22Rv1 (cell line): ENCODE results near the gene CTRL.
"Not testable (repeated sequence)": the region's sequence is repeated elsewhere in the genome, so short reads cannot be mapped to it uniquely, and the experiment has no call there.

ENCODE experiments used
- H3K27ac ChIP-seq: fragments of 450-650 bp; 2 replicates; pipeline ENCODE4 v1.5.1; 2017
- CTCF ChIP-seq: fragments of 450-650 bp; IDR thresholded peaks from 2 replicates; pipeline ENCODE4 v1.5.1; 2017; ENCODE audit warnings: mild to moderate bottlenecking
- ZFX ChIP-seq: fragments of 450-650 bp; IDR thresholded peaks from 2 replicates; pipeline ENCODE4 v1.6.1; 2017; ENCODE audit warnings: antibody characterized with exemption, borderline replicate concordance

Gene CTRL

GRCh38 chr16:67917140-67917851, 14.4 kb downstream of the CTRL start:
- no peak for TF ChIP-seq ZFX
- no peak for TF ChIP-seq CTCF
- no peak overlapping the region for H3K27ac ChIP-seq

GRCh38 chr16:67915831-67916723, 15.6 kb downstream of the CTRL start:
- no peak overlapping the region for H3K27ac ChIP-seq
- TF ChIP-seq CTCF (no peak), ZFX (no peak)

- not testable (repeated sequence) for H3K27ac ChIP-seq
These were observed 16.2 kb downstream of the CTRL start for GRCh38 chr16:67915496-67915769.

- H3K27ac ChIP-seq: no peak overlapping the region
These were observed 16.7 kb downstream of the CTRL start for GRCh38 chr16:67914758-67915495.

GRCh38 chr16:67910158-67910557, 21.5 kb downstream of the CTRL start:
- TF ChIP-seq ZFX: no peak
- no peak for TF ChIP-seq CTCF
- H3K27ac ChIP-seq: no peak overlapping the region

More at GRCh38 chr16:67914758-67915495, 16.7 kb downstream of the CTRL start:
- no peak for TF ChIP-seq CTCF

- TF ChIP-seq CTCF: no peak
- TF ChIP-seq ZFX: no peak
- H3K27ac ChIP-seq: no peak overlapping the region
These were observed 22.5 kb downstream of the CTRL start for GRCh38 chr16:67909056-67909742.

- TF ChIP-seq CTCF (no peak), ZFX (no peak)
- H3K27ac ChIP-seq: no peak overlapping the region
These were observed 24.1 kb downstream of the CTRL start for GRCh38 chr16:67907397-67908180.
